Effector memory CD8-positive, alpha-beta T cell (primary cell): ENCODE measurements around the gene TMF1.

Experiments
- ATAC-seq: fragments of 150-1000 bp; cut with Tn5 transposase; replicated peaks from 2 replicates; pipeline ENCODE4 v1.10.0; 2021; ENCODE audit warnings: mild to moderate bottlenecking, moderate library complexity
- DNase-seq, 3 experiments: peaks; one replicate each; pipeline ENCODE4 v3.0.0; 2021
- H3K27ac Mint-ChIP-seq, 2 donors: one replicate each; pipeline ENCODE4 v1.8.0; 2022; ENCODE audit warnings: mild to moderate bottlenecking in 2 of 2, mixed read lengths in 2 of 2, moderate library complexity in 2 of 2
- H3K27me3 Mint-ChIP-seq, 2 donors: one replicate each; pipeline ENCODE4 v1.8.0; 2022; ENCODE audit warnings: mixed read lengths in 2 of 2
- H3K36me3 Mint-ChIP-seq: one replicate; pipeline ENCODE4 v1.8.0; 2022; ENCODE audit warnings: mild to moderate bottlenecking, moderate library complexity, mixed read lengths; ENCODE audit not compliant: insufficient read depth
- H3K4me1 Mint-ChIP-seq, 2 donors: one replicate each; pipeline ENCODE4 v1.8.0; 2022; ENCODE audit warnings: low read depth in 2 of 2, mixed read lengths in 2 of 2
- H3K4me3 Mint-ChIP-seq, 2 donors: one replicate each; pipeline ENCODE4 v1.8.0; 2022; ENCODE audit warnings: mild to moderate bottlenecking in 2 of 2, mixed read lengths in 2 of 2, moderate library complexity in 2 of 2
- H3K9me3 Mint-ChIP-seq, 2 donors: one replicate each; pipeline ENCODE4 v1.8.0; 2022; ENCODE audit warnings: mixed read lengths in 2 of 2

The TMF1 gene

DNA sequence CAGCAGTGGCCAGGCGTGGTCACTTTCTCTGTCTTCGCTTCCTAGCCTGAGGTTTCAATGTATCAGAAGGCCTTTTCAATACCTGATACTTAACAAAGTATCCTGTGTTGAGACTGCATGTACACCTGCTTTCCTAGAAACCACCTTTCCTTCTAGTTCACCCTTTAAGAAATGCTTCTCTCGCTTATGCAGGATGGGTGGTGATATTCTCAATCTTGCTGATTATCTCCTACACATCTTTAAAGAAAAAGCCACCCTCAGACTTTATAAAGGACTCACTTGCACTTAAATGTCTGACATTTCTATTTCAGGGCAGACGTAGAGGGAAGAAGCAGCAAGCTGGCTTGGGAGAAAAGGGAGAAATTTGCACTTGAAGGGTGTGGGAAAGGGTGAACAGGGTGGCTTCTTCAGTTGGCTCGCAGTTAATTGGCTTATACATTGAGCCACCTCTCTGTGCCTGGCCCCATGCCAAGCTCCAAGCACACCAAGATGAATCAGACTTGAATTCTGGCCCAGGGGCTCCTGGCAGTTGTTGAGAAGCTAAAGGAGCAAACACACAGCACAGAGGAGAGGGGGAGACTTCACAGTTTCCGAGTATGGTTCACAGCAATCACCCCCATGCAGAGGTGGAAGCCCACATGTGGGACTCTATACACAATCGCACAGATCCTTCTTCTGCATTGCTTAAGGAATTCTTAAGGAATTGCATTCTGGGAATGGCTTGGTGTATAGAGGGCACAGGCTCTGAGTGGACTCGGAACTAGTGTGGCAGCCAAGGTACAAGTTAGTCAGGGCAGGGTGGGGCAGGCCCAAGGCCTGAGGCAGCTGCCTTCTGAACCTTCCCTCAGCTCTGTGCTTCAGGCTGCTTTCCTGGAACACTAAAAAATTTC lies 33.9 kb upstream of the TMF1 start:
- Mint-ChIP-seq H3K4me1 (peaks cover 52 to 69% of the 10 kb centered on the region in 2 donors), H3K36me3 (peaks cover 11% of the 10 kb centered on the region), H3K27me3 (no peaks in the 10 kb centered on the region), H3K27ac (peak overlapping the region; percentile 95 to 96), H3K4me3 (peak overlapping the region; percentile 96 to 97), H3K9me3 (no peaks in the 10 kb centered on the region)
- no peak for ATAC-seq
- DNase-seq: peak; percentile 28 to 35 (median 33)

DNA sequence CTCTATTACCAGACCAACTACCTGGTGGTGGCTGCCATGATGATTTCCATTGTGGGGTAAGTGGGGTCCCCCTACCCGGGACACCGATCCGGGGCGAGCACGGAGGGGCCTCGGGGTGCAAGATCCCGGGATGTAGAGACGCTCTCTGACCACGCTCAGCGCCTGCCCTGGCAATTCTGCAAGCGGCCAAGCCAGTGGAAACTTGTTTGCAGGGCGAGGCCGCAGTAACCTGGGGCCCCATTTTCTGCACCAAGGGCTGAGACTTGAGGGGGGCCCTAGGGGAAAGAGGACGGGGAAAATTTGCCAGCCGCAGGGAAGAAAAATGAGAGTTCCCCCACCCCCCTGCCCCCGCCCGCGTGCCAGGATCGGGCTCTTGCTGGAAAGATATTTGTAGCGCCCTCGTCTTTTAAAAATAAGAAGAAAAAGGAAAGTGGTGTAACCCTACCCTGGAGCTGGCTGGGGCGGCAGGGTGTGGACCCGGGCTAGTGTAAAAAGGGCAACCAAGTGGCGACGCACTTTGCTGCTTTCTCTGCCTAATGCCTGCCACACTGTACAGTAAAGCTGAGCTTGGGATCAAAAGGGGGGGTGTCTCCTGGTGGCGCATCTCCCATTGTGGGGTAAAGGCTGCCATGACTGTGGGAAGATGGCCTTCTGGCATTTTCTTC lies 33.2 kb upstream of the TMF1 start:
- Mint-ChIP-seq H3K4me1 (peaks cover 46 to 69% of the 10 kb centered on the region in 2 donors), H3K27ac (peak overlapping the region; percentile 95 to 96), H3K9me3 (no peaks in the 10 kb centered on the region), H3K36me3 (peaks cover 10% of the 10 kb centered on the region), H3K4me3 (peak overlapping the region; percentile 96 to 97), H3K27me3 (no peaks in the 10 kb centered on the region)
- DNase-seq (no peak), ATAC-seq (peak; percentile 9)

DNA sequence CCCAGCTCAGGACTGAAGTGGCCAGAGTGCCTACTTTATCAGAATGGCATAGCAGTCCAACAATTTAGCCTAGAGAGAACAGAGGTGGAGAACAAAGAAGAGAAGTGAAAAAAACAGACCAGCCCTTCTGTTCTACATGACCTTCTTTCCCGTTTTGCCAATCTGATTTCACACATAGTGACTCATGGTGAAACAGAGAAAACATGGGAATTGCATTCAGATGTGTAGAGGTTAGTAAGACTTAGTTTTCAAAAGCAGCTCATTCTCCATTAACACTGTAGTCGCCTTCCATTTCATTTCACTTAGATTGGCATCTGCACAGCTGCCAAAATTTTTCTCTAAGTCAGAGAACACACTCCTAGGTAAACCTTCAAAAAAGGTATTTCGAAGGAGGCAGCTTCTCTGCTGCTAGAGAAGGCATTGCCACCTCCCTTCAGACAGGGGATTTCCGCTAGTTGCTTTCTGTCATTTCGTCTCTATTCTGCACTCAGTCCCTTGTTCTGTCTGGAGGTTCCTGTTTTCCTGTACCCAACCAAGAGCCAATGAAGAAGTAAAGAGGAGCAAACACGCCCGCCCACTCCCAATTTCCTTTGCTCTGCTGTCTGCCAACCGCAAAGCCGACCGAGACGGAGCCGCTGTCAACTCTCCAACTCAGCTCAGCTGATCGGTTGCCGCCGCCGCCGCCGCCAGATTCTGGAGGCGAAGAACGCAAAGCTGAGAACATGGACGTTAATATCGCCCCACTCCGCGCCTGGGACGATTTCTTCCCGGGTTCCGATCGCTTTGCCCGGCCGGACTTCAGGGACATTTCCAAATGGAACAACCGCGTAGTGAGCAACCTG lies 32.4 kb upstream of the TMF1 start, which contains the start of gene ARL6IP5:
TSS of gene ARL6IP5 (plus strand) at position 612 of the 842 bp plus-strand sequence. CDS start at position 723, 111 bp downstream.
- Mint-ChIP-seq H3K4me1 (peaks cover 39 to 62% of the 10 kb centered on the region in 2 donors), H3K27me3 (no peaks in the 10 kb centered on the region), H3K27ac (peak within 1 kb of the TSS; percentile 95 to 96), H3K36me3 (peaks cover 10% of the 10 kb centered on the region), H3K4me3 (peak within 1 kb of the TSS; percentile 96 to 97), H3K9me3 (no peaks in the 10 kb centered on the region)
- ATAC-seq: peak; percentile 67
- DNase-seq: peak; percentile 83 to 86 (median 84)

DNA sequence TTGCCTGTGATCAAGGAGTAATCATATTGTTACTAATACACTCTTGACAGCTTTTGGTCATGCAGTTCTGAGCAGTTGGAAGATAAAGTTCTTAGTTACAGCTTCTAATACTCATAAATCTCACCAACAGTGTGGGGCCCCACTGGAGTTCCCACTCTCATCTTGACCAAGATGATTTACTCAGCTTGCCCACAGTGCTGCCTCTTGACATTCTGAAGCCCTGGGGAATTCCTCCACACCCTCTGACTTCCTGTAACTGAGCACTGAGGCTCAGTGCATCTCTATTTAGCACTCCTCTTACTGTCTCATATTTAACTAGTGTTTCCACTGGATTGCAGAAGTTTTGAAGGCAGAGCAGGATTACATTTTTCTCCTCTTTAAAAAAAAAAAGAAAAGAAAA lies 30.7 kb upstream of the TMF1 start:
- no peaks in the 10 kb centered on the region for H3K9me3 Mint-ChIP-seq
- H3K36me3 Mint-ChIP-seq: peaks cover 8% of the 10 kb centered on the region
- no peaks in the 10 kb centered on the region for H3K27me3 Mint-ChIP-seq
- H3K27ac Mint-ChIP-seq: peak overlapping the region; percentile 89 to 95
- peak overlapping the region; percentile 75 to 96 for H3K4me3 Mint-ChIP-seq
- peaks cover 43 to 66% of the 10 kb centered on the region in 2 donors for H3K4me1 Mint-ChIP-seq
- ATAC-seq: peak; percentile 53
- DNase-seq: peak; percentile 41 to 50 (median 45)

DNA sequence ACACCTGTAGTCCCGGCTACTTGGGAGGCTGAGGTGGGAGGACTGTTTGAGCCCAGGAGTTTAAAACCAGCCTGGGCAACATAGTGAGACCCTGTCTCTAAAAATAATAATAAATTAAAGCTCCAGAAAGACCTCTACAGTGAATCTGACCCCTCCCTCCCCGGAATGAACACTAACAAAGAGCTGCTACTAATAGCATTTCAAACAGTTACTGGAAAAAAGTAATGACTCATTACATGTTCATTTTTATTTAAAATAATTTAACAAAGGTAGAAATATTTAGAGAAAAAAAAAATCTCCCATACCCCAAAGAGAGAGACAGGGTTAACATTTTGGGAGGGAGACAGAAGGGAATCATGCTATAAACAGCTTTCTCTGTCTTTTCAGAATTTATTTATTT lies 30.2 kb upstream of the TMF1 start:
- Mint-ChIP-seq H3K27me3 (no peaks in the 10 kb centered on the region), H3K27ac (peak overlapping the region; percentile 89 to 95), H3K4me1 (peaks cover 45 to 70% of the 10 kb centered on the region in 2 donors), H3K9me3 (no peaks in the 10 kb centered on the region), H3K36me3 (peaks cover 8% of the 10 kb centered on the region), H3K4me3 (peak overlapping the region; percentile 75 to 96)
- ATAC-seq (no peak), DNase-seq (no peak)

DNA sequence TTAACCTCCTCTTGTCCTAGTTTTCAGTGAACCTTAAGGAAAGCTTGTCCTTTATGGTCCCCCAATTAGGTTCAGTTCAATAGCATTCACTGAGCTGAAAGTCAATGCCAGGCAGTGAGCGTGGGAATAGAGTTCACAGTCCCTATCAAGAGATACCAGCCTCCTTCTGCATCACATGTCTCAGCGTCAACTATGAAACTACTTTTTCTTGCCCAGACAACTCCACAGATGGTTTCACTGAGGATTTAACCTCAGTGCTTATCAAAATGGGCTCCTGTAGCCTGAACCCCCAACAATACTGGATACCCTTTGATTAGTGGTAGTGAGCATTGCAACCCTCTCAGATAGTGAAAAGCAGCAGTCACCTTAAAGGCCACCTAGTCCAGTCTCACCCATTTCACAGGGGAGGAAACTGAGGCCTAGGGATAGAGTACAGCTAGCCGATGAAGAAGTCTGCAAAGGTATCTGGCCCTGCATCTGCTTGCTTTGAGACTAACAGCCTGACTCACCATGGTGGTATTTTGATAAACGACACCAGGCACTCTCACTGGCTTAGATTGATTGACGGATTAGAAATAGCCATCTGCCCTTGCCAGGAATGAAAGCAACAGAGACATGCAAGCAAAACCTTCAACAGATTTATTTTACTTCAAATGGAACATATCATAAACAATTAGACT lies 29.6 kb upstream of the TMF1 start:
- ATAC-seq (no peak), DNase-seq (no peak)
- Mint-ChIP-seq H3K27me3 (no peaks in the 10 kb centered on the region), H3K9me3 (no peaks in the 10 kb centered on the region), H3K4me3 (peak overlapping the region; percentile 51 to 96), H3K4me1 (peaks cover 45 to 72% of the 10 kb centered on the region in 2 donors), H3K27ac (peak overlapping the region; percentile 89 to 95), H3K36me3 (peaks cover 10% of the 10 kb centered on the region)

DNA sequence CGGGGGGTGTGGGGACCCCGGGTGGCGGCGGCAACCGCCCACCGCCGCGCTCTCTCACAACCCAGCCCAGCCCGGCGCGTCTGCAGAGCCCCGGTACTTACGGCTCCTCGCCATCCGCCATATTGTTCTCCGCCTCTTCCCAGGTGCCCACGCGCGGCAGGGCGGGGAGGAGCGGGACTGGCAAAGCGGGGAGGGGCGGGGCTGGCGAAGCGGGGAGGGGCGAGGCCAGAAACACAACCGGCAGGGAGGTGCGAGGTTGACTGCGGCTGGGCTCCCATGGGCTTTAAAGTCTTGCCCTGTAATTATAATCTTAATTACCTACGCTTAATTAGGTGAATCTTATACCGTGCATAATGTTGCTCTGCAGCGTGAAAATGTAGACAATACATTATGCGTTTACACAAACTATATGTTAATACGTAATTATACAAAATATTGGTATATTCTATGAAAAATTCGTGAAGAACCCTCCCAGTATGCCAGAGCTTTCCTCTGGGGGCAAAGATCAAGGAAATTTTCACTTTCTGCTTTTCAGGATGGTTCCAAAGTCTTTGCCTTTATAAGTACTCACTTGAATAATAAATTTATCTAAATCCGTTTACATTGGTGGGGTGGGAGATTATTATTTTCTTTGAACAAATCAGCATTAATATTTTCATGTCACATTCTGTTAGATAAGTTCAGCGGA lies 28.2 kb upstream of the TMF1 start, which contains the start of gene UBA3:
TSS of gene UBA3 (minus strand) at position 133 of the 688 bp plus-strand sequence. CDS start at position 121, 12 bp downstream.
- Mint-ChIP-seq H3K36me3 (peaks cover 21% of the 10 kb centered on the region), H3K27me3 (no peaks in the 10 kb centered on the region), H3K4me3 (peak within 1 kb of the TSS; percentile 79 to 96), H3K27ac (peak within 1 kb of the TSS; percentile 89 to 95), H3K9me3 (no peaks in the 10 kb centered on the region), H3K4me1 (peaks cover 40 to 65% of the 10 kb centered on the region in 2 donors)
- peak; percentile 70 for ATAC-seq
- peak; percentile 82 to 85 (median 84) for DNase-seq

DNA sequence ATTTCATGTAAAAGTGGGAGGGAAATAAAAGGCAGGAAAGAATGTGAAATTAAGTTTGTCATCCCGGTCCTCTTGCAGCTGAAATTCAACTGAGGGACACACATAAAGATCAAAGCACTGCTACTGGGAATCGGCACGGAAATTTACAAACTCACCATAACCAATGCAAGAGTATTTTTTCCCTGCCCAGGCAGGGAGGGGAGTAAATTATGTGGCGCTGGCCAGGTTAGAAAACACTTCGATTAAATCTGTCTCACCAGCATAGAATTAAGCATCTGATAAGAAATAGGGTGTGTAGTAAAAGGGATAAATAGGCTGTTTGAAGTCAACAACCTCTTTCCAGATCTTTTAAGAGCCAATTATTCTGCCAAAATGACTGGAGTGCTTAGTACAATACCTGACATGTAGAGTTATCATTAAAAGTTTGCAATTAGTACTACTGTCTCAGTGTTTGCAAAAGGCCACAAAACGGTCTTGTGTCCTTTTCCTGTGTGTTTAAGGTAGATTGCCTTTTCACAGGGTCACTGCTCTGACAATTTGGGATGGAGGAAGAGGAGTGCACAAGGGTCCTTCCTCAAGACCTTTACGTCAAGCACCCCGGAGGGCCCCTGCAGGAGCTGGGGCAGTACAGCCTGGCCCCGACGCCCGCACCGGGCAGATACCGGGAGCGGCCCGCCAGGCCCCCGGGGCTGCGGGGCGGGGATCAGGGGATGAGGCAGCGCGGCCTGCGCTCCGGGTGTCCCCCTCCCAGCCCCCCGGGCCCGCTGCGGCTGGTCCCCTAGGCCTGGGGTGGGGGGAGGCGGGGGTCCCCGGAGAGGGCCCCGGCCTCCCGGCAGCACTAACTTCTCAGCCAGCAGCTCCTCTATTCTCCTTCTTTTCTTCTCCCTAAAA lies 27.4 kb upstream of the TMF1 start:
- H3K27me3 Mint-ChIP-seq: no peaks in the 10 kb centered on the region
- DNase-seq: no peak

DNA sequence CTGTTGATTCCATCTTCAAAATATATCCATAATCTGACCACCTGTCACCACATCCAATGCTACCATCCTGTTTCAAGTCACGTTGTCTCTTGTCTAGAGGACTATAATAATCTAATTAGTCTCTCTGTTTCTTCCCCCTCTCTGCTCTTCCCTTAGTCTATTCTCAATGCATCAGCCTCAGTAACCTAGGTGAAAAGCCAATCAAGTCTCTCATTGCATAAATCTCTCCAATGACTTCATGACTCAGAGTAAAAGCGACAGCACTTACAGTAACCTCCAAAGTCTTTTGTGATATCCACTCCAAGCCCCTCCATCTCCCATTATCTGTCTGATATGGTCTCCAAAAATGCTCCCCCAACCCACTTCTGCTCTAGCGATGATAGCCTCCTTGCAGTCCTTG lies 20.8 kb upstream of the TMF1 start:
- ATAC-seq: no peak
- Mint-ChIP-seq H3K36me3 (peaks cover 51% of the 10 kb centered on the region), H3K4me3 (no peak overlapping the region), H3K9me3 (no peaks in the 10 kb centered on the region), H3K4me1 (peaks cover 19 to 26% of the 10 kb centered on the region in 2 donors), H3K27ac (peak overlapping the region in 1 of 2 donors; percentile 15), H3K27me3 (no peaks in the 10 kb centered on the region)
- DNase-seq: no peak

More for the DNA sequence above, 27.4 kb upstream of the TMF1 start:
- ATAC-seq: peak; percentile 14
- H3K36me3 Mint-ChIP-seq: peaks cover 14% of the 10 kb centered on the region
- H3K27ac Mint-ChIP-seq: peak overlapping the region; percentile 62 to 87
- peaks cover 37 to 62% of the 10 kb centered on the region in 2 donors for H3K4me1 Mint-ChIP-seq
- peak overlapping the region; percentile 79 to 96 for H3K4me3 Mint-ChIP-seq
- H3K9me3 Mint-ChIP-seq: no peaks in the 10 kb centered on the region

DNA sequence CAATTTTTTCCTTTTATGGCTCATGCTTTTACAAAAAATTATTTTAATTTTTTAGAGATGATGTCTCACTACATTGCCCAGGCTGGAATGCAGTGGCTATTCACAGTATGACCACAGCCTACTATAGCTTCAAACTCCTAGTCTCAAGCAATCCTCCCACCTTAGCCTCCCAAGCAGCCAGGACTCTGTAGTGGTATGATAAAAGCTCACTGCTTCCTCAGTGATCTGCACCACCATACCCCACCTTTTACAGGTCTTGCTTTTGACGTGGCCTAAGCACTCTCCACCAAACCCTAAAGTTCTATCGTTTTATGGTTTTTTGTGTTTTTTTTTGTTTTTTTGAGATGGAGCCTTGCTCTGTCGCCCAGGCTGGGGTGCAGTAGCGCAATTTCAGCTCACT lies 14.0 kb upstream of the TMF1 start:
- H3K9me3 Mint-ChIP-seq: no peaks in the 10 kb centered on the region
- H3K36me3 Mint-ChIP-seq: peaks cover 48% of the 10 kb centered on the region
- H3K27ac Mint-ChIP-seq: peak overlapping the region; percentile 67 to 89
- ATAC-seq (no peak), DNase-seq (no peak)
- H3K27me3 Mint-ChIP-seq: no peaks in the 10 kb centered on the region
- H3K4me1 Mint-ChIP-seq: peaks cover 18 to 30% of the 10 kb centered on the region in 2 donors
- peak overlapping the region in 1 of 2 donors; percentile 59 for H3K4me3 Mint-ChIP-seq

DNA sequence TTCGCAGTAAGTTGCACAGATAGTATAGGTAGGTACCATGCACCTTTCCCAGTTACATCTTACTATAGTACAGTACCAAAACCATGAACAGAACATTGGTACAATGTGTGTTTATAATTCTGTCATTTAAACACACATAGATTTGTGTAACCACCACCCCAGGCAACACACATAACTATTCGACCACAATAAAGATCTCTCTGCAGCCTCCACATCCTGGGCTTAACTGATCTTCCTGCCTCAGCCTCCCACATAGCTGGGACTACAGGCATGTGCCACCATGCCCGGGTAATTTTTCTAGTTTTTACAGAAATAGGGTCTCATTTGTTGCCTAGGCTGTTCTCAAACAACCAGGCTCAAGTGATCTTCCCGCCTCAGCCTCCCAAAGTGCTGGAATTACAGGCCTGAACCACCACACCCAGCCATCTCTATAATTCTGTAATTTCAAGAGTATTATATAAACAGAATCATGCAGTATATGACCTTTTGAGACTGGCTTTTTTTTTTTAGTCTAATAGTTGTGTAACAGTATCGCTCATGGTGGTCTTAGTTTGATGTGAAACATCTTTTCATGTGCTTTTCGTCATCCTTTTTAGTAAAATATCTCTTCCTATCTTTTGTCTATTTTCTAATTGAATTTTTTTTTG lies 13.3 kb upstream of the TMF1 start:
- peaks cover 13 to 28% of the 10 kb centered on the region in 2 donors for H3K4me1 Mint-ChIP-seq
- ATAC-seq: peak; percentile 79
- DNase-seq: no peak
- peak overlapping the region; percentile 67 to 89 for H3K27ac Mint-ChIP-seq
- H3K9me3 Mint-ChIP-seq: no peaks in the 10 kb centered on the region
- peaks cover 51% of the 10 kb centered on the region for H3K36me3 Mint-ChIP-seq
- H3K27me3 Mint-ChIP-seq: no peaks in the 10 kb centered on the region
- H3K4me3 Mint-ChIP-seq: peak overlapping the region; percentile 19 to 59
